Ectodermal cell (in vitro differentiated cells): ENCODE results near the gene EOMES.

Experiments used
- H3K27ac ChIP-seq: 2 replicates; pipeline ENCODE4 v1.7.0; 2013; ENCODE audit warnings: mild to moderate bottlenecking, low read depth, low read length; ENCODE audit not compliant: insufficient read depth, poor library complexity, severe bottlenecking
- H3K27me3 ChIP-seq: 2 replicates; pipeline ENCODE4 v1.7.0; 2013; ENCODE audit warnings: mild to moderate bottlenecking, low read length; ENCODE audit not compliant: insufficient read depth, control insufficient read depth, poor library complexity, severe bottlenecking
- H3K36me3 ChIP-seq: one replicate; pipeline ENCODE4 v1.7.0; 2013; ENCODE audit warnings: low read length; ENCODE audit not compliant: control insufficient read depth, insufficient read depth
- H3K4me1 ChIP-seq: one replicate; pipeline ENCODE4 v1.7.0; 2013; ENCODE audit warnings: low read length; ENCODE audit not compliant: control insufficient read depth, insufficient read depth
- H3K4me3 ChIP-seq: 2 replicates; pipeline ENCODE4 v1.7.0; 2013; ENCODE audit warnings: low read depth, low read length, control low read depth; ENCODE audit not compliant: insufficient read depth
- H3K9me3 ChIP-seq: 2 replicates; pipeline ENCODE4 v1.7.0; 2013; ENCODE audit warnings: mild to moderate bottlenecking, low read length, moderate library complexity; ENCODE audit not compliant: control insufficient read depth
- WGBS, 2 experiments: methylation state at CpG; one replicate each; pipeline ENCODE4 v1.1.7; 2013; ENCODE audit warnings: missing lambda C conversion rate in 2 of 2; 5-methylcytosine and 5-hydroxymethylcytosine counted together

The EOMES gene

GRCh38 chr3:27713435-27714145, 8.5 kb downstream of the EOMES start:
- H3K4me3 ChIP-seq = no peak overlapping the region
- H3K27ac ChIP-seq = no peak overlapping the region
- WGBS, 2 experiments = 2% methylated on average over 25 of the region's 25 CpGs
- peaks cover 11% of the 10 kb centered on the region for H3K4me1 ChIP-seq
- H3K9me3 ChIP-seq = no peaks in the 10 kb centered on the region
- peaks cover 85% of the 10 kb centered on the region for H3K27me3 ChIP-seq
- no peaks in the 10 kb centered on the region for H3K36me3 ChIP-seq

DNA sequence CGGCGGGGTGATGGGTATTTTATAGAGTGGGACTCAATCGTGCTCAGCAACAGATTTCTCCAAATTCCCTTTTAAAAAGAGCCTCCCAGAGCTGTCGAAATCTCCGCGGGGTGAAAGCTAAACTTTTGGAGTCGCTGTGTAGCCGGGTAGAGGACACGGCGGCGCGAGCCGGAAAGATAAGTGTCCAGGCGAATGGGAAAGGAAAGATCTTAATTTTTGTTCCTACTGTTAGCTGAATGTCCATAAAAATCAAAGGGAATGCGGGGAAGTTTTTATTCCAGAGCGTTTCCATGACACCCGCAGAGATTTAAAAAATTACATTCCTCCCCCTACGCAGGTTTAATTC, 9.1 kb downstream of the EOMES start:
- no peaks in the 10 kb centered on the region for H3K36me3 ChIP-seq
- H3K27ac ChIP-seq = no peak overlapping the region
- peak overlapping the region; percentile 20 for H3K4me3 ChIP-seq
- H3K9me3 ChIP-seq = no peaks in the 10 kb centered on the region
- peaks cover 80% of the 10 kb centered on the region for H3K27me3 ChIP-seq
- peaks cover 11% of the 10 kb centered on the region for H3K4me1 ChIP-seq
- 2 to 3% methylated on average over 18 of the region's 18 CpGs for WGBS, 2 experiments

- Histone ChIP-seq H3K36me3 (no peaks in the 10 kb centered on the region), H3K9me3 (no peaks in the 10 kb centered on the region), H3K4me1 (peaks cover 11% of the 10 kb centered on the region), H3K27ac (no peak overlapping the region), H3K27me3 (peaks cover 73% of the 10 kb centered on the region), H3K4me3 (peak overlapping the region; percentile 20)
- WGBS, 2 experiments = 1 to 3% methylated on average over 48 to 49 of the region's 49 CpGs
Observed at GRCh38 chr3:27712136-27713077, 9.7 kb downstream of the EOMES start.

DNA sequence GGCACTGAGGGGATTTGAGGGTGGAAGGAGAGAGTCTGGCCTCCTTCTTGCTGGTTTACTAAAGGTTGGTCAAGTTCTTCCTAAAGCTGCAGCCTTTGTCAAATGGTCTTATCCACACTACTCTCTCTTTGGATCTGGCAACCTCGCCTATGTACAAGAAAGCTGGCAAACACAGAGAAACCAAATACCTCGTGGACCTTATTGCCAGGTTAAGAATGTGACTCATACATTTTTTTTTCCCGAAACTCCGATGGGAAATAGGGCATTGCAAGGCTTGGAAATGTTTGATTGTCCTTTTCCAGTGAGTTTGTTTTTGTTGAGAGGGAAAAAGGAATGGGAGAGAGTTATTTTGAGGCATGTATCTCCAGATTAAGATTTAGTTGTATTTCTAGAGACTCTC, 13.9 kb downstream of the EOMES start:
- no peak overlapping the region for H3K4me3 ChIP-seq
- WGBS, 2 experiments = 89 to 94% methylated on average over 4 of the region's 4 CpGs
- H3K9me3 ChIP-seq = no peaks in the 10 kb centered on the region
- peaks cover 32% of the 10 kb centered on the region for H3K27me3 ChIP-seq
- H3K36me3 ChIP-seq = no peaks in the 10 kb centered on the region
- no peak overlapping the region for H3K27ac ChIP-seq
- H3K4me1 ChIP-seq = peaks cover 3% of the 10 kb centered on the region

DNA sequence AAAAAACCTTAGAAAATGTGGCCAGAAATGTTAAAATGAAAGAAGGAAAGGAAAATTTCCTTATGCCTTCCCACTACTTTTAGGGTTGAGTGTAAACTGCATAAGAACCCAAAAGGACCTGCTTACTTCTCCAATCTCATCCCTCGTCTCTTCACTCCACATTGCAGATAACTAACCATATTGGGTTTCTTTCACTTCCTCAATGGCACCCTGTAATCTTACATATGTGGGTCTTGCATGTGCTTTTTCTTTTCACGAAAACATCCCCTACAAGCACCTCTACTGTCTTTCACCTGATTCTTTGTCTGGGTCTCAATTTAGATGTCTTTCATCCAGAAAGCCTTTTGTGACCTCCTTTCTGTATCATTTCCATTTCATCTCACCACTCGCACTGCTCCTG, 23.1 kb downstream of the EOMES start:
- no peaks in the 10 kb centered on the region for H3K36me3 ChIP-seq
- no peaks in the 10 kb centered on the region for H3K4me1 ChIP-seq
- WGBS, 2 experiments = 88 to 95% methylated on average over 3 of the region's 3 CpGs
- H3K9me3 ChIP-seq = no peaks in the 10 kb centered on the region
- H3K4me3 ChIP-seq = no peak overlapping the region
- no peaks in the 10 kb centered on the region for H3K27me3 ChIP-seq
- no peak overlapping the region for H3K27ac ChIP-seq

DNA sequence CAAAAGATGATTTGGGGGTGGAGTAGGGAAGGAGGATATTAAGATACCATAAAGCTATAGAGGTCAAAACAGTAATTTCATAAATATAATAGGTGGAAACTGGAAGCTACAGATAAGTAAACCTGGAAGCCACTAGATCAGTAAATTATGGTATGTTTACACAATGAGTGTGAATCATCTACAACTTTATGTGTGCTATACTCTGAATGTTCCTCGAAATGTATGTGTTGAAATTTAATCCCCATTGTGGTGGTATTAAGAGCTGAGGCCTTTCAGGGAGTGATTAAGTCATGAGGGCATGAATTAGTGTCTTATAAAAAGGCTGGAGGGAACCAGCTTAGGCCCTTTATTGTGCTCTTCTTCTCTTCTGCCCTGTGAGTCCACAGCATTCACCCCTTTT, 25.2 kb downstream of the EOMES start:
- 85 to 86% methylated on average over 1 of the region's 1 CpG for WGBS, 2 experiments
- Histone ChIP-seq H3K4me3 (no peak overlapping the region), H3K27ac (no peak overlapping the region), H3K4me1 (no peaks in the 10 kb centered on the region), H3K36me3 (no peaks in the 10 kb centered on the region), H3K9me3 (no peaks in the 10 kb centered on the region), H3K27me3 (no peaks in the 10 kb centered on the region)

- H3K9me3 ChIP-seq = no peaks in the 10 kb centered on the region
- no peaks in the 10 kb centered on the region for H3K36me3 ChIP-seq
- no peaks in the 10 kb centered on the region for H3K27me3 ChIP-seq
- H3K4me1 ChIP-seq = no peaks in the 10 kb centered on the region
- H3K27ac ChIP-seq = no peak overlapping the region
- no peak overlapping the region for H3K4me3 ChIP-seq
- WGBS, 2 experiments = 80 to 100% methylated on average over 1 to 2 of the region's 2 CpGs
Observed at GRCh38 chr3:27695636-27696035, 26.5 kb downstream of the EOMES start.

GRCh38 chr3:27688053-27688452, 34.1 kb downstream of the EOMES start:
- no peaks in the 10 kb centered on the region for H3K27me3 ChIP-seq
- no peak overlapping the region for H3K27ac ChIP-seq
- no peaks in the 10 kb centered on the region for H3K4me1 ChIP-seq
- no peak overlapping the region for H3K4me3 ChIP-seq
- no peaks in the 10 kb centered on the region for H3K9me3 ChIP-seq
- no peaks in the 10 kb centered on the region for H3K36me3 ChIP-seq
- 86 to 88% methylated on average over 5 of the region's 5 CpGs for WGBS, 2 experiments

DNA sequence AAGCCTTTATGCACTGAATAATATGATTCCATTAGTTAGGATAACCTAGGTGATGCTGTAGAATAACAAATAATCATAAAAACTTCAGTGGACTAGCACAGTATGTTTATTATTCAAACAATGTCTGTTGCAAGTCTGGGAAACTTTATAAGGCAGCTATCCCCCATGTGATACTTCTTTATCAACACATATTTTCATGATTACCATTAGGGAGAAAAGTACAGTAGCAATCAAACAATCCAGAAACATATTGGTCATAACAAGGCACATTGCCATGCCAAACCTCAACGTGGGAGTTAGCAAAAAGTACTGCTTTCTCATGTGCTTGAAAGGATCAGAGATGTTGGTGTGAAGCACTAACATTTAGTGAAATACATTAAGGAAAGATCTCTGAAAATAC, 35.5 kb downstream of the EOMES start:
- 75 to 82% methylated on average over 1 of the region's 1 CpG for WGBS, 2 experiments
- no peaks in the 10 kb centered on the region for H3K27me3 ChIP-seq

DNA sequence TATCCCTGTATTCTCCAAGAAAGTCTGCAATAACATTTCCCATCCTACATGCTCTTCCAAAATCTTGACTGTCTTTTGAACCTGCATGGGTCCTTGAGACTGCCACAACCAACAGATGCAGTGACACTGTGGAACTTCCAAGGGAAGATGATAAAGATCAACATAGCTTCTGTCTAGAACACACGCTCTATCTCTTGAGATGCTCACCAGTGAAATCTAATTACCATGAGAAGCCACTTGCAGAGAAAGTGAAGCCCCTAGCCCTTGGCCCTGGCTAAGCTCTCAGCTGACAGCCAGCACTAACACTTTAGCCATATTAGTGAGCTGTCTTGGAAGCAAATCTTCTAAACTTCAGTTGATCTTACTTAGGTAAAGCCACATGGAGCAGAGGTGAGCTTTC, 36.6 kb downstream of the EOMES start:
- Histone ChIP-seq H3K9me3 (no peaks in the 10 kb centered on the region), H3K27ac (no peak overlapping the region), H3K4me3 (no peak overlapping the region), H3K36me3 (no peaks in the 10 kb centered on the region), H3K27me3 (no peaks in the 10 kb centered on the region), H3K4me1 (peaks cover 5% of the 10 kb centered on the region)
- 87 to 90% methylated on average over 1 of the region's 1 CpG for WGBS, 2 experiments

More for the DNA sequence above, 35.5 kb downstream of the EOMES start:
- Histone ChIP-seq H3K27ac (no peak overlapping the region), H3K4me1 (no peaks in the 10 kb centered on the region), H3K9me3 (no peaks in the 10 kb centered on the region), H3K36me3 (no peaks in the 10 kb centered on the region), H3K4me3 (no peak overlapping the region)
